Body of pancreas (tissue), 4 donors: ENCODE data around the gene KRTAP20-4.

Experiments used
- CTCF ChIP-seq, 7 experiments: fragments of 450-650 bp in 4 of 7; fragments of 200-600 bp in 3 of 7; sonication (generic) in 3 of 7; IDR thresholded peaks; one replicate each; pipeline ENCODE4 v1.5.1; 2016 to 2019; ENCODE audit warnings: antibody characterized with exemption in 7 of 7
- POLR2A ChIP-seq, 3 donors: fragments of 450-650 bp; IDR thresholded peaks; one replicate each; pipeline ENCODE4 v1.6.1; 2016; ENCODE audit warnings: antibody characterized with exemption in 3 of 3, mild to moderate bottlenecking in 2 of 3

DNA sequence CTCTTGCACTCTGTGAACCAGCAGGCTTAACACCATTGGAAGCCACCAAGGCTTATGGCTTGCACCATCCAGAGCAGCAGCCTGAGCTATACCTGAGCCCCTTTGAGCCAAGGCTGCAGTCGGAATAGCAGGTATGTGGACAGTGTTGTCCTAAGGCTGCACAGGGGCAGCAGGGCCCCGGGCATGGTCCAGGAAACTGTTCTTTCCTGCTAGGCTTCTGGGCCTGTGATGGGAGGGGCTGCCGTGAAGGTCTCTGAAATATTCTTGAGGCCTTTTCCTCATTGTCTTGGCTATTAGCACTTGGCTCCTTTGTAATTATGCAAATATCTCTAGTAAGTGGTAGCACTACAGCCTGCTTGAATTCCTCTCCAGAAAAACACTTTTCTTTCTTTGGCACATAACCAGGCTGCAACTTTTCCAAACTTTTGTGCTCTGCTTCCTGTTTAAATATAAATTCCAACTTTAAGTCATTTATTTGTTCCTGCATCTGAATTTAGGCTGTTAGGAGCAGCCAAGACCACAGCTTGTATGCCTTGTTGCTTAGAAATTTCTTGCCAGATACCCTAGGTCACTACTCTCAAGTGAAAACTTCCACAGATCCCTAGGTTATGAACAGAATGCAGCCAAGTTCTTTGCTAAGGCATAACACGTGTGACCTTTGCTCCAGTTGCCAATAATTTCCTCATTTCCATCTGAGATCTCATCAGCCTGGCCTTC, 5.2 kb downstream of the KRTAP20-4 start:
- TF ChIP-seq CTCF (IDR thresholded peaks at IDR 0.05) (no peak), POLR2A (IDR thresholded peaks at IDR 0.05) (no peak)
